Measurements from ENCODE around the gene PHLDB2. TPM values are rescaled to one million over a fixed set of nuclear protein-coding genes. Genes with fewer than 3 reads are reported as not detected.

Gene PHLDB2
- total RNA-seq, 1 donor from 2014 or later = 170 TPM

GRCh38 chr3:111848778-111849177 lies 10.3 kb upstream of the PHLDB2 start:
- Histone ChIP-seq H3K4me2 (ENCODE audit: low read length) (no peak overlapping the region), H3K27ac (ENCODE audit: low read depth, low read length) (no peak overlapping the region), H3K27me3 (ENCODE audit: insufficient read depth, low read length) (no peaks in the 10 kb centered on the region), H3K36me3 (ENCODE audit: insufficient read depth, low read length) (no peaks in the 10 kb centered on the region), H3K9me3 (ENCODE audit: insufficient read depth, low read depth, low read length) (no peaks in the 10 kb centered on the region), H3K4me1 (ENCODE audit: insufficient read depth, low read length) (peaks cover 20% of the 10 kb centered on the region), H2AFZ (ENCODE audit: low read depth, low read length) (no peak overlapping the region), H4K20me1 (ENCODE audit: insufficient read depth, low read length) (no peaks in the 10 kb centered on the region), H3K4me3 (ENCODE audit: insufficient read depth, low read depth, low read length) (no peak overlapping the region), H3K9ac (ENCODE audit: low read length) (no peak overlapping the region), H3K79me2 (ENCODE audit: insufficient read depth, low read length) (no peaks in the 10 kb centered on the region)
- Mint-ChIP-seq H3K27me3 (ENCODE audit: low read depth, unreplicated experiment) (no peaks in the 10 kb centered on the region), H3K4me3 (ENCODE audit: unreplicated experiment) (no peak overlapping the region), H3K4me1 (ENCODE audit: low read depth, unreplicated experiment) (peaks cover 50% of the 10 kb centered on the region), H3K36me3 (ENCODE audit: low read depth, unreplicated experiment) (no peaks in the 10 kb centered on the region), H3K27ac (ENCODE audit: unreplicated experiment) (no peak overlapping the region), H3K9me3 (ENCODE audit: unreplicated experiment) (no peaks in the 10 kb centered on the region)
- DNase-seq (ENCODE audit: low read depth) (no peak), FAIRE-seq (no peak)
- TF ChIP-seq, protein P1, sequence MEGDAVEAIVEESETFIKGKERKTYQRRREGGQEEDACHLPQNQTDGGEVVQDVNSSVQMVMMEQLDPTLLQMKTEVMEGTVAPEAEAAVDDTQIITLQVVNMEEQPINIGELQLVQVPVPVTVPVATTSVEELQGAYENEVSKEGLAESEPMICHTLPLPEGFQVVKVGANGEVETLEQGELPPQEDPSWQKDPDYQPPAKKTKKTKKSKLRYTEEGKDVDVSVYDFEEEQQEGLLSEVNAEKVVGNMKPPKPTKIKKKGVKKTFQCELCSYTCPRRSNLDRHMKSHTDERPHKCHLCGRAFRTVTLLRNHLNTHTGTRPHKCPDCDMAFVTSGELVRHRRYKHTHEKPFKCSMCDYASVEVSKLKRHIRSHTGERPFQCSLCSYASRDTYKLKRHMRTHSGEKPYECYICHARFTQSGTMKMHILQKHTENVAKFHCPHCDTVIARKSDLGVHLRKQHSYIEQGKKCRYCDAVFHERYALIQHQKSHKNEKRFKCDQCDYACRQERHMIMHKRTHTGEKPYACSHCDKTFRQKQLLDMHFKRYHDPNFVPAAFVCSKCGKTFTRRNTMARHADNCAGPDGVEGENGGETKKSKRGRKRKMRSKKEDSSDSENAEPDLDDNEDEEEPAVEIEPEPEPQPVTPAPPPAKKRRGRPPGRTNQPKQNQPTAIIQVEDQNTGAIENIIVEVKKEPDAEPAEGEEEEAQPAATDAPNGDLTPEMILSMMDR (IDR thresholded peaks at IDR 0.05; ENCODE audit: insufficient read depth, low read depth, low read length) = no peak
- TF ChIP-seq EZH2 (IDR thresholded peaks at IDR 0.05; ENCODE audit: insufficient read depth, low read length) = no peak

DNA sequence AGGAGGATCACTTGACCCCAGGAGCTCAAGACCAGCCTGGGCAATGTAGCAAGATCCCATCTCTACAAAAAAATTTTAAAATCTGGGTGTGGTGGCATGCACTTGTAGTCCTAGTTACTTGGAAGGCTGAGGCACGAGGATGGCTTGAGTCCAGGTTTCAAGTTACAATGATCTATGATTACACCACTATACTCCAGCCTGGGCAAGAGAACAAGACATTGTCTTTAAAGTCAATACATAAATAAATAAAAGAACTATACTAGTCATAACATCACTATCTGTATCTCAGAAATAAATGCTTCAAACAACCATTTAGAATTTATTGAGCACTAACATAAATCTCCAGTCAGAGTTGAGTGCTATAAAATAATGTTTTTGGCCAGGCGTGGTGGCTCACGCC lies 8.5 kb upstream of the PHLDB2 start:
- no peaks in the 10 kb centered on the region for H3K9me3 Mint-ChIP-seq (ENCODE audit: unreplicated experiment)
- no peak overlapping the region for H3K4me3 Mint-ChIP-seq (ENCODE audit: unreplicated experiment)
- H3K27me3 ChIP-seq (ENCODE audit: insufficient read depth, low read length) = no peaks in the 10 kb centered on the region
- no peak overlapping the region for H3K27ac ChIP-seq (ENCODE audit: low read depth, low read length)
- no peaks in the 10 kb centered on the region for H3K79me2 ChIP-seq (ENCODE audit: insufficient read depth, low read length)
- no peak overlapping the region for H2AFZ ChIP-seq (ENCODE audit: low read depth, low read length)
- DNase-seq (ENCODE audit: low read depth) (peak; percentile 58), FAIRE-seq (no peak)
- H3K36me3 ChIP-seq (ENCODE audit: insufficient read depth, low read length) = no peaks in the 10 kb centered on the region
- no peak for TF ChIP-seq EZH2 (IDR thresholded peaks at IDR 0.05; ENCODE audit: insufficient read depth, low read length)
- TF ChIP-seq, protein P1 (IDR thresholded peaks at IDR 0.05; ENCODE audit: insufficient read depth, low read depth, low read length) = no peak
- H3K36me3 Mint-ChIP-seq (ENCODE audit: low read depth, unreplicated experiment) = no peaks in the 10 kb centered on the region
- H3K4me1 ChIP-seq (ENCODE audit: insufficient read depth, low read length) = peaks cover 20% of the 10 kb centered on the region
- H3K9me3 ChIP-seq (ENCODE audit: insufficient read depth, low read depth, low read length) = no peaks in the 10 kb centered on the region
- no peaks in the 10 kb centered on the region for H3K27me3 Mint-ChIP-seq (ENCODE audit: low read depth, unreplicated experiment)
- no peak overlapping the region for H3K4me2 ChIP-seq (ENCODE audit: low read length)
- no peak overlapping the region for H3K27ac Mint-ChIP-seq (ENCODE audit: unreplicated experiment)
- no peak overlapping the region for H3K4me3 ChIP-seq (ENCODE audit: insufficient read depth, low read depth, low read length)
- H4K20me1 ChIP-seq (ENCODE audit: insufficient read depth, low read length) = no peaks in the 10 kb centered on the region
- no peak overlapping the region for H3K9ac ChIP-seq (ENCODE audit: low read length)
- H3K4me1 Mint-ChIP-seq (ENCODE audit: low read depth, unreplicated experiment) = peaks cover 45% of the 10 kb centered on the region

DNA sequence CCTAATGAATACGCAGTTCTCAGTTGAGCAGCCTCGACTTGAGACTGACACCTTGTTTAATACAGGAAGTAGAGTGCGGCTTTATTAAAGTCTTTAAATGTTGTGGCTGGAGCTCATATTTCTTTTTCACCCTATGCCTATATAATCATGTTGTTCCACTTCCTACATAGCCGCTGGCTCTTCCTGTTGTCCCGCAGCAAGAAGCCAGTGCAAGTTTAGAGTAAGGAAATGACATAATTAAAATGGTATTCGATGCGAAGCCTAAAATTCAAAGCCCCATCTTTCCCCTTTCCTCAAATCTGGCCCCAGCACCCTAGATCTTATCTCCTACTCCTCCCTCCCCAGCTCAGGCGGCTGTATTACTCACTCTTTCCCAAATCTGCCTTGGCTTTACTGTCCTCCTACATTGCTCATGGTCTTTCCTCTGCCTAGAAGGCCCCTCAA lies 7.5 kb upstream of the PHLDB2 start:
- peak overlapping the region; percentile 12 for H3K4me3 Mint-ChIP-seq (ENCODE audit: unreplicated experiment)
- DNase-seq (ENCODE audit: low read depth) (peak; percentile 88), FAIRE-seq (peak; percentile 92)
- H3K4me1 Mint-ChIP-seq (ENCODE audit: low read depth, unreplicated experiment) = peaks cover 35% of the 10 kb centered on the region
- Histone ChIP-seq H3K9ac (ENCODE audit: low read length) (peak overlapping the region; percentile 20), H4K20me1 (ENCODE audit: insufficient read depth, low read length) (no peaks in the 10 kb centered on the region), H3K27ac (ENCODE audit: low read depth, low read length) (peak overlapping the region; percentile 55), H3K4me1 (ENCODE audit: insufficient read depth, low read length) (peaks cover 12% of the 10 kb centered on the region), H3K79me2 (ENCODE audit: insufficient read depth, low read length) (no peaks in the 10 kb centered on the region), H3K36me3 (ENCODE audit: insufficient read depth, low read length) (no peaks in the 10 kb centered on the region), H3K9me3 (ENCODE audit: insufficient read depth, low read depth, low read length) (no peaks in the 10 kb centered on the region), H3K27me3 (ENCODE audit: insufficient read depth, low read length) (no peaks in the 10 kb centered on the region), H2AFZ (ENCODE audit: low read depth, low read length) (peak overlapping the region; percentile 44), H3K4me2 (ENCODE audit: low read length) (peak overlapping the region; percentile 42), H3K4me3 (ENCODE audit: insufficient read depth, low read depth, low read length) (no peak overlapping the region)
- peak overlapping the region; percentile 34 for H3K27ac Mint-ChIP-seq (ENCODE audit: unreplicated experiment)
- no peaks in the 10 kb centered on the region for H3K9me3 Mint-ChIP-seq (ENCODE audit: unreplicated experiment)
- no peak for TF ChIP-seq EZH2 (IDR thresholded peaks at IDR 0.05; ENCODE audit: insufficient read depth, low read length)
- TF ChIP-seq, protein P1 (IDR thresholded peaks at IDR 0.05; ENCODE audit: insufficient read depth, low read depth, low read length) = no peak
- H3K36me3 Mint-ChIP-seq (ENCODE audit: low read depth, unreplicated experiment) = no peaks in the 10 kb centered on the region
- no peaks in the 10 kb centered on the region for H3K27me3 Mint-ChIP-seq (ENCODE audit: low read depth, unreplicated experiment)
